ENCODE results near the gene NTHL1.

DNA sequence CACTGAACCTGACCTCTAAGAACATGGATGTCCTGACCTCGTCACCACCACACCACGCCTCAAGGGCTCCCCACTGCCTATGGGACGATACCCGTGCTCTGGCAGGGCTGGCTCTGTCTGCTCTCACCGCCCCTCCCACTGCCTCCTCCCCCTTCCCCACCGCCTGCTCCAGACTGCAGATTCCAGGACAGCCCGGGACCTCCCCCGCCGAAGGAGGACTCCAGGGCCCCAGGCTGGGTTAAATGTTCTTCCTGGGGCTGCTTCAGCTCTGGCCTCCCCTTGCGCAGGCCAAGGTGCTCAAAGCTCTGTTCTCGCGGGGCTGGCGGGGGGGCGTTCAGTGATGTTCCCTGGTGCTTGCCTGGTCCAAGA is 24.9 kb downstream of the NTHL1 start:
- TF ChIP-seq, protein P1, sequence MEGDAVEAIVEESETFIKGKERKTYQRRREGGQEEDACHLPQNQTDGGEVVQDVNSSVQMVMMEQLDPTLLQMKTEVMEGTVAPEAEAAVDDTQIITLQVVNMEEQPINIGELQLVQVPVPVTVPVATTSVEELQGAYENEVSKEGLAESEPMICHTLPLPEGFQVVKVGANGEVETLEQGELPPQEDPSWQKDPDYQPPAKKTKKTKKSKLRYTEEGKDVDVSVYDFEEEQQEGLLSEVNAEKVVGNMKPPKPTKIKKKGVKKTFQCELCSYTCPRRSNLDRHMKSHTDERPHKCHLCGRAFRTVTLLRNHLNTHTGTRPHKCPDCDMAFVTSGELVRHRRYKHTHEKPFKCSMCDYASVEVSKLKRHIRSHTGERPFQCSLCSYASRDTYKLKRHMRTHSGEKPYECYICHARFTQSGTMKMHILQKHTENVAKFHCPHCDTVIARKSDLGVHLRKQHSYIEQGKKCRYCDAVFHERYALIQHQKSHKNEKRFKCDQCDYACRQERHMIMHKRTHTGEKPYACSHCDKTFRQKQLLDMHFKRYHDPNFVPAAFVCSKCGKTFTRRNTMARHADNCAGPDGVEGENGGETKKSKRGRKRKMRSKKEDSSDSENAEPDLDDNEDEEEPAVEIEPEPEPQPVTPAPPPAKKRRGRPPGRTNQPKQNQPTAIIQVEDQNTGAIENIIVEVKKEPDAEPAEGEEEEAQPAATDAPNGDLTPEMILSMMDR (IDR thresholded peaks at IDR 0.05; ENCODE audit: low read length): no peak
- TF ChIP-seq EZH2 (optimal IDR thresholded peaks at IDR 0.05; ENCODE audit: low read depth, low read length): no peak

Measured in MM.1S (cell line).